OCI-LY7 (cell line): Measurements from ENCODE around the gene E4F1.

Experiments used
- EZH2phosphoT487 ChIP-seq: fragments of 200-600 bp; sonication (generic); IDR thresholded peaks from 2 replicates; pipeline ENCODE4 v1.6.1; 2018; ENCODE audit warnings: low read depth, borderline replicate concordance, mild to moderate bottlenecking, mixed run types, antibody characterized with exemption, low read length, moderate library complexity, mixed read lengths
- TF ChIP-seq, protein P1 (sequence below): fragments of 200-600 bp; sonication (generic); conservative IDR thresholded peaks from 2 replicates; pipeline ENCODE4 v1.5.1; 2014; ENCODE audit warnings: mild to moderate bottlenecking, antibody characterized with exemption, low read length, moderate library complexity, mixed read lengths

- TF ChIP-seq, protein P1, sequence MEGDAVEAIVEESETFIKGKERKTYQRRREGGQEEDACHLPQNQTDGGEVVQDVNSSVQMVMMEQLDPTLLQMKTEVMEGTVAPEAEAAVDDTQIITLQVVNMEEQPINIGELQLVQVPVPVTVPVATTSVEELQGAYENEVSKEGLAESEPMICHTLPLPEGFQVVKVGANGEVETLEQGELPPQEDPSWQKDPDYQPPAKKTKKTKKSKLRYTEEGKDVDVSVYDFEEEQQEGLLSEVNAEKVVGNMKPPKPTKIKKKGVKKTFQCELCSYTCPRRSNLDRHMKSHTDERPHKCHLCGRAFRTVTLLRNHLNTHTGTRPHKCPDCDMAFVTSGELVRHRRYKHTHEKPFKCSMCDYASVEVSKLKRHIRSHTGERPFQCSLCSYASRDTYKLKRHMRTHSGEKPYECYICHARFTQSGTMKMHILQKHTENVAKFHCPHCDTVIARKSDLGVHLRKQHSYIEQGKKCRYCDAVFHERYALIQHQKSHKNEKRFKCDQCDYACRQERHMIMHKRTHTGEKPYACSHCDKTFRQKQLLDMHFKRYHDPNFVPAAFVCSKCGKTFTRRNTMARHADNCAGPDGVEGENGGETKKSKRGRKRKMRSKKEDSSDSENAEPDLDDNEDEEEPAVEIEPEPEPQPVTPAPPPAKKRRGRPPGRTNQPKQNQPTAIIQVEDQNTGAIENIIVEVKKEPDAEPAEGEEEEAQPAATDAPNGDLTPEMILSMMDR, result no peak
- no peak for TF ChIP-seq EZH2phosphoT487
Measured at GRCh38 chr16:2282866-2283555, 59.6 kb downstream of the E4F1 start.
